GDM1 (cell line): Measurements from ENCODE around the gene SIRPG.
A peak's percentile ranks its signal among the peaks of the same experiment; 100 is the strongest.
"Not testable (repeated sequence)": the region's sequence is repeated elsewhere in the genome, so short reads cannot be mapped to it uniquely, and the experiment has no call there.

Source experiments
- DNase-seq: peaks from one replicate; lab custom pipeline; 2025; lab: John Stamatoyannopoulos, UW

SIRPG gene

GRCh38 chr20:1635291-1635979, 22.1 kb downstream of the SIRPG start:
- no peak for DNase-seq

- DNase-seq: no peak
Observed at GRCh38 chr20:1633535-1633934, 24.0 kb downstream of the SIRPG start.

GRCh38 chr20:1632178-1632577, 25.4 kb downstream of the SIRPG start:
- DNase-seq: no peak

GRCh38 chr20:1631309-1632151, 26.0 kb downstream of the SIRPG start:
- no peak for DNase-seq

GRCh38 chr20:1630186-1630585, 27.4 kb downstream of the SIRPG start:
- no peak for DNase-seq

- no peak for DNase-seq
Observed at GRCh38 chr20:1629321-1629720, 28.3 kb downstream of the SIRPG start.

- no peak for DNase-seq
Observed at GRCh38 chr20:1628621-1629020, 29.0 kb downstream of the SIRPG start.

GRCh38 chr20:1627200-1627550, 30.4 kb downstream of the SIRPG start:
- no peak for DNase-seq

GRCh38 chr20:1626528-1627199, 30.9 kb downstream of the SIRPG start:
- no peak for DNase-seq

- no peak for DNase-seq
Observed at GRCh38 chr20:1625083-1625690, 32.4 kb downstream of the SIRPG start.

GRCh38 chr20:1623501-1624205, 33.9 kb downstream of the SIRPG start:
- no peak for DNase-seq

GRCh38 chr20:1622450-1622849, 35.1 kb downstream of the SIRPG start:
- no peak for DNase-seq

- no peak for DNase-seq
Observed at GRCh38 chr20:1621316-1621715, 36.3 kb downstream of the SIRPG start.

- peak; percentile 81 for DNase-seq
Observed at GRCh38 chr20:1619861-1620444, 37.6 kb downstream of the SIRPG start, which contains the start of gene SIRPB1. TSS of gene SIRPB1 (minus strand) at chr20:1620009. CDS start at chr20:1619944, 65 bp downstream.

GRCh38 chr20:1618954-1619540, 38.5 kb downstream of the SIRPG start:
- no peak for DNase-seq

GRCh38 chr20:1618479-1618878, 39.1 kb downstream of the SIRPG start:
- no peak for DNase-seq

GRCh38 chr20:1616858-1617434, 40.6 kb downstream of the SIRPG start:
- no peak for DNase-seq

- DNase-seq: not testable (repeated sequence)
Observed at GRCh38 chr20:1610404-1610803, 47.2 kb downstream of the SIRPG start.

- not testable (repeated sequence) for DNase-seq
Observed at GRCh38 chr20:1608678-1609347, 48.8 kb downstream of the SIRPG start.

GRCh38 chr20:1600736-1601135, 56.8 kb downstream of the SIRPG start:
- no peak for DNase-seq
